Hepatic stellate cell (primary cell): ENCODE measurements around the gene GUF1.
A peak's percentile ranks its signal among the peaks of the same experiment; 100 is the strongest.

ENCODE experiments used
- DNase-seq: peaks from one replicate; pipeline ENCODE4 v3.0.0; 2011; ENCODE audit warnings: low spot score

Gene GUF1

GRCh38 chr4:44678094-44679041, at the start of gene GUF1:
TSS of gene GUF1 (plus strand) at chr4:44678420. CDS start at chr4:44678623, 203 bp downstream.
- DNase-seq = peak; percentile 86

GRCh38 chr4:44629280-44629866, 48.8 kb upstream of the GUF1 start:
- peak; percentile 34 for DNase-seq

- DNase-seq = no peak
Measured at GRCh38 chr4:44632089-44632488, 46.1 kb upstream of the GUF1 start.

GRCh38 chr4:44632733-44633132, 45.5 kb upstream of the GUF1 start:
- no peak for DNase-seq

GRCh38 chr4:44638091-44638490, 40.1 kb upstream of the GUF1 start:
- DNase-seq = no peak

GRCh38 chr4:44646151-44646550, 32.1 kb upstream of the GUF1 start:
- no peak for DNase-seq

- DNase-seq = no peak
Measured at GRCh38 chr4:44651425-44651824, 26.8 kb upstream of the GUF1 start, which contains the start of gene YIPF7. TSS of gene YIPF7 (minus strand) at chr4:44651625. CDS start at chr4:44650100, 1,525 bp downstream.

GRCh38 chr4:44652002-44652401, 26.2 kb upstream of the GUF1 start:
- DNase-seq = no peak

GRCh38 chr4:44660396-44660795, 17.8 kb upstream of the GUF1 start:
- DNase-seq = no peak

- no peak for DNase-seq
Measured at GRCh38 chr4:44661940-44662622, 16.1 kb upstream of the GUF1 start.

- no peak for DNase-seq
Measured at GRCh38 chr4:44662623-44663005, 15.6 kb upstream of the GUF1 start.

GRCh38 chr4:44663539-44664263, 14.5 kb upstream of the GUF1 start:
- no peak for DNase-seq

- DNase-seq = no peak
Measured at GRCh38 chr4:44668526-44668925, 9.7 kb upstream of the GUF1 start.

- DNase-seq = no peak
Measured at GRCh38 chr4:44670506-44671199, 7.6 kb upstream of the GUF1 start.

- DNase-seq = no peak
Measured at GRCh38 chr4:44671636-44672035, 6.6 kb upstream of the GUF1 start.

GRCh38 chr4:44674471-44674870, 3.7 kb upstream of the GUF1 start:
- DNase-seq = no peak

- no peak for DNase-seq
Measured at GRCh38 chr4:44675366-44675765, 2.9 kb upstream of the GUF1 start.

GRCh38 chr4:44679060-44679459, 840 bp downstream of the GUF1 start:
- no peak for DNase-seq

GRCh38 chr4:44684648-44685047, 6.4 kb downstream of the GUF1 start:
- no peak for DNase-seq

- DNase-seq = no peak
Measured at GRCh38 chr4:44700427-44700826, 22.2 kb downstream of the GUF1 start.

- no peak for DNase-seq
Measured at GRCh38 chr4:44701037-44701436, 22.8 kb downstream of the GUF1 start.
